Measurements from ENCODE around the gene PCP4. TPM values are rescaled to one million over a fixed set of nuclear protein-coding genes. Genes with fewer than 3 reads are reported as not detected.

PCP4 gene
- not detected in 2 replicates for total RNA-seq

DNA sequence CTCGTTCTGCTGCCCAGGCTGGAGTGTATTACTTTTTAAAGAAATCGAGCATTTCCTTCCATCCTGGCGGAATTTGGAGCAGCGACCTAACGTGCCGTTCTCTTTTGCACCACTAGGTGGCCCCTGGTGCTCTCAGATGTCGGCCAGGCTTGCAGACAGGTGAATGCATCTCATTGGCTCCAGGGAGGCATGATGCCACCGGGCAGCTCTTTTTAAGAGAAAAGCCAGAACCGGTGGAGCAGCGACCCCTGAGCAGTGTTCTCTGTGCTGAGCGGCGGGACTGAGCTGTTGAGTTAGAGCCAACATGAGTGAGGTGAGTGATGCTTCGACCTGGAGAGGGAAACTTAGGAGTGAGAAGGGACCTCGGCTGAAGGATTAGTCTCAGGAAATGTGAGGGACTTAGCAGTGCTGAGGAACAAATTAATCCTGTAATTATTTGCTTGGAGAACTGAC, at the start of gene PCP4:
Gene PCP4, plus strand, starts transcription at position 241 of the 453 bp plus-strand sequence. Its CDS starts 64 bp downstream, at position 305.
- DNase-seq (ENCODE audit: low read depth in 2 of 2) = peak in 1 of 2 donors; percentile 5

DNA sequence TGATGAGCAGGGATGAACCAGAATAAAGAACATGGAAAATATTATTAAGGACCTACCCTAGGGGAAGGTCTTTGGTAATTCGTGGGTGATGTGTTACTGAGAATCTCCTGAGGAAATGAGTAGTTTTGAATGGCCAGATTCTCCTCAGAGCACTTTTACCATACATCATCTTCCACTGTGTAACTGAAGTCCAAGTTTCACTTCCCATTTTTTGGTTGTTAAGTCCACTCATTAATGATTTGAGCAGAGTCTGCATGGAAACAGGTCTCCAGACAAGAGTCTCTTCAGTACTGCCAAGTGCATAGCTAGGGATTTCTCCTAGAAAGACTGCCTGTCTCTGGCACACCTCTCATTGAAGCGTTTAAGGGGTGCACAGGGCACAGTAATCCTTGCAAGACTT, 48.7 kb upstream of the PCP4 start:
- DNase-seq (ENCODE audit: low read depth in 2 of 2) = no peak

DNA sequence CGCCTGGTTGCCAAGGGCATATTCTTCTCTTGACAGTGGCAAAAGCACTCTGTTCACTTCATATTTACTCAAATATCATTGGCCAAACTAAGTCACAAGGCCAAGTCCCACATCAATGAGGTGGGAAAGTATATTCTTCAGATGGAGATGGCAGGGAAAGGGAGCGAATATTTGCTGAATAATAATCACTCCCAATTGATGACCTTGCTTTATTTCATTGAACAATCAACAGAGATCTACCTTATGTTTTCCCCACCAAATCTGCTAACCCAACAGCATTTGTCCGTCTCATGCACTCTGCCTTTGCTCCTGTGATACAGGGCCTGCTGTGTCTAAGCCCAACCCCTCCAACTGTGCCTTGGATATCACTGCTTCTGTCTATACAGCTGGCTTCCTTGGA, 45.2 kb upstream of the PCP4 start:
- DNase-seq (ENCODE audit: low read depth in 2 of 2) = no peak

GRCh38 chr21:39825250-39825649, 42.0 kb upstream of the PCP4 start:
- no peak for DNase-seq (ENCODE audit: low read depth in 2 of 2)

DNA sequence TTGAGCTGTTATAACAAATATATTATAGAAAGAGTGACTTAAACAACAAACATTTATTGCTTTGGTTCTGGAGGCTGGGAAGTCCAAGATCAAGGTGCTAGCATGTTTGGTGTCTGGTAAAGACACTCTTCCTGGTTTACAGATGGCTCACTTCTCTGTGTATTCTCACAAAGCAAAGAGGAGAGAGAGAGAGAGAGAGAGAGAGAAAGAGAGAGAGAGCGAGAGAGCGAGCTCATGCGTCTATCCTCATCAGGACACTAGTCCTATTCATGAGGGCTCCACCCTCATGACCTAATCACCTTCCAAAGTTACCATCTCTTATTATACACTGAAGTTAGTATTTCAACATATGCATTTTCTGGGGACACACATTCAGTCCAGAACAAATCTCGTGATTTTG, 32.7 kb upstream of the PCP4 start:
- no peak for DNase-seq (ENCODE audit: low read depth in 2 of 2)

DNA sequence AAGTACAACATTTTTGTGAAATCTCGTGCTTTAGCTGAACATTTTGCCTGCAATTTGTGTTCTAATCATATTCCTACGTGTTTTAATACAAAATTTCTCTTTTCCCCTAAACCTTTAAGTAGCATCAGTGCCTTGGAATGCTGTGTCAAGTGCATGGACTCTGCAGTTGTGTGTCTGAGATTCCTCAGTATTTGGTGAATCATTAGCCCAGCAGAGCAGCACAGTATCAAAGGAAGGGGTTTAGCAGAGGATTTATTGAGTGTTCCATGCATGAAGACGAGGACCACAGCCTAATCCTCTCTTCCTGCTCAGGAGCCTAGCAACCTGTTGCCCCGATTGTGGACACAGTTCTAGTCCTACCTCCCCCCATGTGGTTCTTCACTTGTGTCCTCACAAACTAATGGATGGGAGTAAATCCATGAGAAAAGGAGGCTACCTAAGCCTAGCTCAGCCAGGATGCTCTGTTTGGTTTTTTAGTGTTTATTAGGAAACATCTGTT, 29.3 kb upstream of the PCP4 start:
- DNase-seq (ENCODE audit: low read depth in 2 of 2) = no peak

- no peak for DNase-seq (ENCODE audit: low read depth in 2 of 2)
These were observed 26.7 kb upstream of the PCP4 start for GRCh38 chr21:39840373-39841097.

- DNase-seq (ENCODE audit: low read depth in 2 of 2) = no peak
These were observed 24.3 kb upstream of the PCP4 start for GRCh38 chr21:39842741-39843459.

DNA sequence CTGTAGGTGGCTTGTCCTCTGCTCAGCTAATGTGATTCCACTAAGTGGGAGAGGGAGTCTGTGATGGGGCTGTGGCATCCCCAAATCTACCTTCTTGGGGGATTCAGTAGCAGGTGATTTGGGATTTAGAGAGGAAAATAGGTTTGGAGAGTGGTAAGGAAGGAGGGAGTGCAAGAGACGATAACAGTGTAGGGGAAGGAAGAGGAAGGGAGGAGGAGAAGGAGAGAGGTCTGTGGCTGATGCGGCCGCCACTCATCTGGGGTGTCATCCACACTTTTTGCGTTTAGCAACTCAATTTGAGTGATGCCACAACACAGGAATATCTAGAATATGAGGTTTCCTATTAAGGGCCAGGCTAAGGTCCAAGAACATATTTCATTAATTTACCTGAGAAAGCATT, 23.8 kb upstream of the PCP4 start:
- no peak for DNase-seq (ENCODE audit: low read depth in 2 of 2)

DNA sequence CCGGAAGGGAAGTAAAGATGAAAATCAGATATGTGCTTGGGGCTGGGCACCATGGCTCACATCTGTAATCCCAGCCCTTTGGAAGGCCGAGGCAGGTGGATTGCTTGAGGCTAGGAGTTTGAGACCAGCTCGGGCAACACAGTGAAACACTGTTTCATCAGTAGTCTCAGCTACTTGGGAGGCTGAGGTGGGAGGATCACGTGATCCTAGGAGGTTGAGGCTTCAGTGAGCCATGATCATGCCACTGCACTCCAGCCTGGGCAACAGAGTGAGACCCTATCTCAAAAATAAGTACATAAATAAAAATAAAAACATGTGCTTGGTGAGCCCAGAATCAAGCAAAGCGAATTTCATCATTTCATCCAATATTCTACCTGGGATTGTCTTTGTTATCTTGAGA, 23.3 kb upstream of the PCP4 start:
- no peak for DNase-seq (ENCODE audit: low read depth in 2 of 2)

DNA sequence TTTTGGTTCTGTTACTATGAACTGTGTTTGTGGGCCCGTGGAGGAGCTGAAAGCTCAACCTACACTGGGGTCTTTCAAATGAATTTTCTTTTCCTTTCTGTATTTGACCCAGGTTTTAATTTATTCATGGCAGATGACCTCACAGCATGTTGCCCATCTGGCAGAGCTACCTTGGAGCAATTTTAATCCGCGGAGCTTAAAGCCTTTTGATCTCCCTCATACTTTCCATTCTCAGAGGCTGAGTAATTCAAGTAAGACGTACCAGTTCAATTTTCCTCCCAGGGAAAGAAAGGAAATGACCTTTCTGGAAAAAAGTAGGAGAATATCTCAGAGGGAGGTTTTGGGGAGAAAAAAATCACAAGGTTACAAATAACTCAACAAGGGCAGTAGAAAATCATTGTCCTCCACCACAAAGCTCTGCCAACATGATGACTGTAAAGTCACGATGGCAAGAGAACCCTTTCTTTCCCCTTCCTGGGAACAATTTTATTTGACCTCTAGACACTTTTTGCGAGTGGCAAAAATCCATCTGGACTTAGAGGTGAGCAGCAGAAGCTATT, 21.6 kb upstream of the PCP4 start:
- DNase-seq (ENCODE audit: low read depth in 2 of 2) = no peak

DNA sequence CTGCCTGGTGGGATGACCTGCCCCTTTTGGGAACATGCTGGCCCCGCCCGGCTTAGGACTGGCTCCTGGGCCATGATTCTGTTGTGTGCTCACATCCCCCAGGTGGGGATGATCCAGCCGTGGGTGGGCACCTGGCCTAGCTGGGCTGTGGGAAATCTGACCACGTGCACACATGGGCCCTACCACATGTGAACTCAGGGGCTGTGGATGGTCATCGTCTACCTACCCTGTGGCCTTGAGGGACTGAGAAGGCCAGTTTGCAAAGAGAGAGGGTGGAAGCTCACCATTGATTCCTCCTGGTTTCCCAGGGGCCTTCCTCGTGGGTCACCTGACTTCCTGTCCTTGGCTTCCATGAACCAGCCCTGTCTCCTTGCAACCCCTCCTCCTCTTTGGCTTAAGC, 19.4 kb upstream of the PCP4 start:
- no peak for DNase-seq (ENCODE audit: low read depth in 2 of 2)

DNA sequence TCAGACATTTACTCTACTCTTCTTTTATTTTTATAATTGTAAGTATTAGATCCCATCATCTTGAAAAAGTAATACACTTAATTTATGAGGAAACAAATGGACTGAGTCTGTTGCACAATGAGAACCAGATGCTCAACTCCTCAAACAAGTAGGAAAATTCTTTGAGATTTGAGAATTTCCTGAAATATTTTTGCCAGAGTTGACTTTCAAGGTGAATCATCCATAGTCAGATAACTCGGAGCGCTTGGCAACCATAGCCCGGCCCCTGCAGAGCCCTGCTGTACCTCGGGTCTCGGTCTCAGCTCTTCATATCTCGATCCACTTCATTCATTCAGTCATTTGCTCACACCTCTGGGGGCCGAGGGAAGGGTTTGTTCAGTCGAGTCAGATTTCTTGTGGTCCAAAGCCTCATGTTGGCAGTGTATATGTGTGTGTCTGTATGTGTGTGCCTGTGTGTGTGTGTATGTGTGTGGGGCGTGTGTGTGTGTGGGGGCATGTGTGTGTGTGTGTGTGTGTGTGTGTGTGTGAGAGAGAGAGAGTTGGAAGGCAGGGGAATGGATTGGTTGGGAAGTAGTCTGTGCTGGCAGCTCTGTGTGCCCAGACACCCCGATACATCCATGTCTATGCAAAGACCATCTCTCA, 18.1 kb upstream of the PCP4 start:
- DNase-seq (ENCODE audit: low read depth in 2 of 2) = no peak

GRCh38 chr21:39850333-39850732, 16.9 kb upstream of the PCP4 start:
- no peak for DNase-seq (ENCODE audit: low read depth in 2 of 2)

GRCh38 chr21:39851002-39851618, 16.1 kb upstream of the PCP4 start:
- DNase-seq (ENCODE audit: low read depth in 2 of 2) = no peak

- no peak for DNase-seq (ENCODE audit: low read depth in 2 of 2)
These were observed 15.1 kb upstream of the PCP4 start for GRCh38 chr21:39852021-39852721.

DNA sequence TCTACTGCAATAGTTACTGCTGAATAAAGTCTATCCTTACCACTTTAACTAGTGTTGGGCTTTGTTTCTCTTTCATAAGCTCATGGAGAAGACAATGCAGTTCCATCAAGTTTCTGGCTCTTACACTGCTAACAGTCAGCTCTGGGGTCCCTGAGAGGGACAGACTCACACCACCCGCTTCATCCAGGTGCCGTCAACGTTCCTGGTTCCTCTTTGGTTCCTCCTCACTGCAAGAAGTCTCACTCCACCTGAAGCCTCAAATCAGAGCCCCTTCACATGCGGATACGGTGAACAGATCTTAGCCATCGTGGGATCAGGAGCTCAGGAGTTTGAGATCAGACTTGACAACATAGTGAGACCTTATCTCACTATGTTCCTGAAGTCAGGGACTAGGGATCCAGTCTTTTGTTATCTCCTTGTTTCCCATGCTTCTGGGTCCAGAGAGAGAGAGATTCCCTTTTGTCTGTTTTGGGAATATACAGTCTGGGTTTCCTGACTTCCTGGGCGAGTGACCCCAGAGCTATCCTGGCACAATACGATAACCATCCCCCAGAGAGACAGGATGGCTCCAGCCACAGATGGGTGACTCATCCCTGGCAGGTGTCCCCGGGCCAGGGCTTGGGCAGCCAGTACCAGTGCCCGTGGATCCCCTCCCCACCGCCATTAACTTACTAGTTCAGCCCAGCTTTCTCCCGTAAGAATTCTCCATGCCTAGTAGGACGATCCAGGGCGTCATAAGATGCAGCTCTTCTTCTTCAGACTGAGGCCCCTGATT, 14.3 kb upstream of the PCP4 start:
- DNase-seq (ENCODE audit: low read depth in 2 of 2) = no peak

- no peak for DNase-seq (ENCODE audit: low read depth in 2 of 2)
These were observed 12.7 kb upstream of the PCP4 start for GRCh38 chr21:39854572-39854971.

DNA sequence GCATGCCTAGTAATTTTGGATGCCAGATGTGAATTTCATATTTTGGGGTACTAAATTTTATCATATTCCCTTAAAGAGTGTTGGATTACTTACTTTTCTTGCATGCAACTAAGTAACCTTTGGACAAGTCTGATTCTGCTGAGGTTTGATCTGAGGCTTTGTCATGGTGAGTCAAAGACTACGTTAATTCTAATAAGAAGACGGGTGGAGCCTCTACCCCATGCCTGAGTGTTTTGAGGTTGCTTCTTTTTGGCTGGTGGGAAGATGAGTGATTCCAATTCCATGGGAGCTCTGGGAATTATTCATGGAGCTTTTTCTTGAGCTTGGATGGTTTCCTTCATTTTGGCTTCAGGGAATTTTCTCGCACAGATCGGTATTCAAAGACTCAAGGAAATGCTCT, 11.6 kb upstream of the PCP4 start:
- DNase-seq (ENCODE audit: low read depth in 2 of 2) = no peak

- no peak for DNase-seq (ENCODE audit: low read depth in 2 of 2)
These were observed 6.6 kb upstream of the PCP4 start for GRCh38 chr21:39860600-39860999.

Measured in dermis microvascular lymphatic vessel endothelial cell (primary cell).